Cerebellar nuclear complex (tissue), 1 donor: ENCODE measurements around the gene FHL3.

Experiments
- DNase-seq, 2 experiments: peaks; one replicate each; lab custom pipeline; 2025; lab: John Stamatoyannopoulos, UW

The FHL3 gene, protein sequence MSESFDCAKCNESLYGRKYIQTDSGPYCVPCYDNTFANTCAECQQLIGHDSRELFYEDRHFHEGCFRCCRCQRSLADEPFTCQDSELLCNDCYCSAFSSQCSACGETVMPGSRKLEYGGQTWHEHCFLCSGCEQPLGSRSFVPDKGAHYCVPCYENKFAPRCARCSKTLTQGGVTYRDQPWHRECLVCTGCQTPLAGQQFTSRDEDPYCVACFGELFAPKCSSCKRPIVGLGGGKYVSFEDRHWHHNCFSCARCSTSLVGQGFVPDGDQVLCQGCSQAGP

DNA sequence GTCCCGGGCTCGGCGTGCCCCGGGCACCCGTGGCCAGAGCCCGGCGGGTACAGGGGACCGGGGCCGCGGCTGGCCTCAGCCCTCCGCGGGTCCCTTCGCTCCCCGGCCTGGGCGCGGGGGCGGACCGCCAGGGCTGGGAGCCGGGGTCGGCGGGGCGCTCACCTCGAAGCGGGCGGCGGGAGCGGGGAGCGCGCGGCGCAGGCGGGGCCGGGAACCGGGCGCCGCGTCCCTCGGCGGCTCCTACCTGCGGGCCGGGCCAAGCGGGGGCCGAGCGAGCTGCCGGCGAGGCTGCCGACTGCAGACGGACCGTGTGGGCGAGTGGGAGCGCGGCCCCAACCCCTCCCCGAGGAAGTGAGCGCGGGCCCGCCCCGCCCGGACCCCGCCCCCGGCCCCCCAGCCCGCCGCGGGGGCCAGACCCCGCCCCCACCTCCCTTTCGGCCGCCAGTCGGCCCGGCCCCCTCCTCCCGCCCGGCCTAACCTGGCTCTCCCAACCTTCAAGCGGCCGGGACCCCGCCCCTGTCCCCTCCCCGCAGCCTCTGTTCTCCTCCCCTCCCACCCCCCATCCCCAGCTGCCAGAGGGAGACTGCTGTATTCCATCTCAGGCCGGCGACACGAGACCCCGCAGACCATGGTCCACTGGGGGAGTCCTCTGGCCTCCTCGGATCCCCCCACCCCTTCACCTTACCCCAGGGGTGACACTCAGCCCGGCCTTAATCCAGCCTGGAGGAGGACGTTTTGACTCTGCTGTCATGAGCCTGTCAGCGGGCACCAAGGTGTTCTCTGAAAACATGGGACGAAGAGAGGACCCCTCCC, at the start of gene FHL3:
Gene FHL3, minus strand, starts transcription at position 320 of the 813 bp plus-strand sequence. CDS start 6,102 bp downstream, outside the sequence.
- DNase-seq, result no peak

DNA sequence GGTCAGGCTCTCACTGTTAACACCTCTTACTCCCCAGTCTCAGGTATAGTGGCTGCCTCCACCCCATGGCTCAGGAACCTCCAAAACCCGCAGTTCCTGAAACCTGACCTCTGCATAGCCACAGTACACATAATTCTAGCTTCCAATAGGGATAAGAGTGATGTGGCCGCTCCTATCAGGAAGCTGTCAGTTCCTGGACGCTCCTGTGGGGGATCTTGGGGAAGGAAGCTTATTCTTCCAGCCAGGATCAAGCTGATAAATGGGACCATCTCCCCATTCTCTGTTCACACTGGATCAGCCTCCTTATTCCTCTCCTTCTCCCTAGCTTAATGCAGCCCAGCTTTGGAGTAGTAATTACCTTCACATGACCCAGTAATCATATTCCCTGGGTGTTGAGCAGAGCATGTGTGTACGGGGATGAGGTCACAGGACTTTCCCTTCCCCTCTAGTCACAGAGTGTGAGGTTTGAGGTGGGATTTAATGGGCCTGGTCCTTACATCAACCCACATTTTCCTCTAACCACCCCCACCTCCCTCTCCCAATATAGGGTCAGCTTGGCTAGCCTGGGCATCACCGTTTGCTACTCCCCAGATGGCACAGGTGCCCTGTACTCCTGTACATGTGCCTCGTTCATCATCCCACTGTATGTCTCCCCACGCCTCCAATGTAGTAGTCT, 48.2 kb upstream of the FHL3 start:
- DNase-seq, result no peak

DNA sequence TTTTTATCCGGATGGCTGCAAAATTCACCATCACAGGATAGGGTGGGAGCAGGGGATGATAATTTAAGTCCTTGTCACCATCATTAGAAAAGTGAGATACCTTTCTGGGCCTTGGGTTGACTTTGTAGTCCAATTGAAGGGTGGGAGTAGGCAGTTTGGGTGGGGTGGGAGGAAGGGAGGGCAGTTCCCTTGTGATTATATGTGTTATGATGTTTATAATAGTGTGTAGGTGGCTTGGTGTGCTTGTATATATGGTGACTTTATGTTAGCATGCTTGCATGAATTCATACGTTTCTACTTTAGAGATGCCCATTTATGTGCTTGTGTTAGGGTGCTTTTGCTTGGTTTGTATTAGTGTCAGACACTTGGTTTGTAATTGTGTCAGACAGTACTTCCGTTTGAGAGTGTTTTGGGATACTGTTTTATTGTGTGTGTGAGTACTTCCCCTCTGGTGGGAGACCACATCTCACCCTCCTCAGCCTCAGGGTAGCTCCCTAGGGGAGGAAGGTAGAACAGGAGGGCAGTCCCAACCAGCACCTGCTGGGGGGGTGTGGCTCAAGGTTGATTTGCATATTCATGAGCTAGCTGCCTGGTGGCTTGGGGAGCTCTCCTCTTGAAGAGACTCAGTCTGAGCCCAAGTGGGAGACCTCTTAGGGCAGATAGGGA, 47.6 kb upstream of the FHL3 start:
- no peak for DNase-seq

DNA sequence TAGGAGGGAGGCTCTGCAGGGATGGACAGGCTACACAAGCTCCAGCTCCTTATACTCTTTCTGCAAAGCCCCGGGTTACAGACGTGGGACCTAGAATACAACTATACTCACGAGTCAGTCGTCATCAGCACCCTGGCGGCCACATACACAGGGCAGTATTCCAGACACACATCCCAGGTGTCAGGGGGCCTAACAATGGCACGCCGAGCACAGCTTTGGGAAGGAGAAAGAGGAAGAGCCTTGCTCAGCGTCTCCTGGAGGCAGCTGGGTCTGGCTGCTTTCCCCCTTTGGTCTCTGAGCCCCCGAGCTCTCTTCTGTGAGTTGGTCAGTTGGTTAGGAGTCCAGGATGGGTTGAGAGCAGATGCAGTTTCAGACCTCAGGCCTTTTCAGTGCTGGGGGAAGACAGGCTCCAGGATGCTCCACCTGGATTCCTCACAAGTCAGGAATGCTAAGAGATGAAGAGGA, 45.8 kb upstream of the FHL3 start:
- no peak for DNase-seq

DNA sequence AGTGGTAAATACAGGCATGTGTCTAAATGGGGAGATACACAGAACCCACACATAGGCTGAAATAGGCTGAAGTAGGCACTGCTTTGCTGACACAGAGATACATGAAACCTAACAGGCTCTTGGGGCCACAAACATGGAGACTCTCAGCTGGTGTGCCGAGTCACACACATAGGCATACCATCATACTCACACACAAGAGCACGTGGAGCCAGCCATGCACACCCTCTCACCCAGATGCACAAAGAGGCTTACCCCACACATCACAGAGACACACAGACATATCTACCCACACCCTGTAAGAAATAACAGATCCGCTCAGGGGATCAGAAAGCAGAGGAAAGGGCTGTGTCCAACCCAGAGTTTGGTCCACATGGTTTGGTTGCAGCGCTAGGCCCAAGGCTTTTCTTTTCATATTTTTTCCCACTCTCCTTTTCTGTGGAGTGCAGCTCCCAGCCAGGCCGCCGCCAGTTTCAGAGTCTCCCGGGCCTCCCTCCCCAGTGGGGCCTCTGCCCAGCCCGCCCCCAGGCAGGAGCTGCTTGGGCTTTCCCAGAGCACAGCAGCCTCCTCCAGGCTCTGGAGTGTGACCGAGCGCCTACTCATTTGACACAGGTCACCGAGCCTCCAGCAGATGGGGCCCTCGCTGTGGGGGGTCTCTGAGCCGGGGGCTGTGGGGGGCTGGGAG, 45.2 kb upstream of the FHL3 start:
- DNase-seq, result no peak

DNA sequence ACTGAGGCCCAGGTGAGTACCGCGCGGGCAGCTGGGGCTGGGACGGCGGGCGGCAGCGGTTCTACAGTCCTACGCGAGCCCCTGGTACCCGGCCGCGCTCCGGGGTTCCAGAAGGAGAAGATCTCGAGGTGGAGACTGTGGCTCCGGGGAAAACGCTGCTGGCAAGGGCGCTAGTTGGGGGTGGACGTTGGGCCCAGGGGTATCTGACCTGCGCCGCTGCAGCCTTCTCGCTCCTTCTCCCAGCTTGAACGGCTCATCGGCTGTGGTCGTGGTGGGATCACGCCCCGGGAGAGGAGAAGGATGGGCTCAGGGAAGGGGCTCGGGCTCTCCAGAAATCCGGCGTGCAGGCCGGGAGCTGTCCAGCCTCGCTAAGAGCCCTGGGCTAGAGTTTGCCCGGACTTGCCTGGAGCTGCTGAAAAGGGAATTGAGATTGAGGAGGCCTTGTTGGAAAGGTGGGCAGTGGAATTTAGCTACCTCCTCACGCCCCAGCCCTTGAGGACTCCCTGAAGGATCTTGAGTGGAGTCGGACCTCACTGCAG, 42.4 kb upstream of the FHL3 start:
- no peak for DNase-seq

DNA sequence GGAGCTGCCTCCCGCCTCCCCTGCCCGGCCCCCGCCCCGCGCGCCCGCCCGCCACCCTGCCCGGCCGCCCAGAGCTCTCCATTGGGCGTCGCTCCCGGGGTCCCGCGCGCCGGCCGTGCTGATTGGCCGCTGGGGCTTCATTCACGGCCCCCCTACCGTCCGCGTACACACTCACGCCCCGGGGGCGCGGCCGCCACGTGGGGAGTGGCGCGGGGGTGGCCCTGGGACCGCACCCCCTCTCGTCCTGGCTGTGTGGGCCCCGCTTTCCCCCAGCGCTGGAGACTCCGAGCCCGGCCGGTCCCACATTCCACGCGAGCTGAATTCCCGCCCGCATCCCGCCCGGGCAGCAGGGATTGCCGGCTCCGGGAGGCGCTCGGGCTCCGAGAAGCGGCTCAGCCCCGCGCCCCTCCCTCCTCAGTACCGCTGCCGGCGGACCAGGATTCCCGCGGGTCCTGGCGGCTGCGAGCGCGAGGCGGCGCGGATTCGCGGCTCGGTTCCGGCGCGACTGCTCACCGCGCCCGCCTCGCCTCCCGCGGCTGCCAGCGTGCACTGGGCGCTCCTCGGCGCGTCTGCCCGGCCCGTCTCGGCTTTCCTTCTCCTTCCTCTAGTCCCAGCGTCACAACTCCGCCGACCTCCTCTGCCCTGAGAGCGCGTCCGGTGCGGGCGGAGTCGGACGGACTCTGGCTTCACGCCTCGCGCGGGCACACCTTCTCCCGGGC, 41.7 kb upstream of the FHL3 start:
- peak in 1 of 2 experiments; percentile 21 for DNase-seq

DNA sequence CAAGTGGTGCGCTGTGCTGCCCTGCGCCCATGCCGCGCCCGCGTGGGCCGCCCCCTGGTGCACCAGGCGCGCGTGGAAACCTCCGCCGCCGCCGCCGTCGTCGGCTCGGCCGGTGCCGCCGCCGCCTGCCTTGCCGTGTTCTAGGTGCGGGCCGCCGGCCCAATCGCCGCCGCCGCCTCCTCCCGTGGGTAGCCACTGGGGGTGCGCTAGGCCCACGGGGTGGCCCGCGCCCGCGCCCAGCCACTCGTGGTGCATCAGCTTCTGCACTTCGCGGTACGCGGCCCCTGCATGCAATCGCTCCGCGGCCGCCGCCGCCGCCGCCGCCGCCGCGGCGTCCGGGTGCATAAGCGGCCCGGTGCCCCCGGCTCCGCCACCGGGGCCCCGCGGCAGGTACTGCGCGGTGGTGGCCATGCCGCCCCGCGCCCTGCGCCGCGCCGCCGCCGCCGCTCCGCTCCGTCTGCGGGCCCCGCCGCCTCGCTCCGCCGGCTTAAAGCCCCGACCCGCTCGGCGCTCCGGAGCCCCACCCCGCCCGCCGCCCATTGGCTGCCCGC, 41.1 kb upstream of the FHL3 start, which contains the start of gene POU3F1:
Gene POU3F1, minus strand, starts transcription at position 461 of the 551 bp plus-strand sequence. Its CDS starts 50 bp downstream, at position 411.
- no peak for DNase-seq

DNA sequence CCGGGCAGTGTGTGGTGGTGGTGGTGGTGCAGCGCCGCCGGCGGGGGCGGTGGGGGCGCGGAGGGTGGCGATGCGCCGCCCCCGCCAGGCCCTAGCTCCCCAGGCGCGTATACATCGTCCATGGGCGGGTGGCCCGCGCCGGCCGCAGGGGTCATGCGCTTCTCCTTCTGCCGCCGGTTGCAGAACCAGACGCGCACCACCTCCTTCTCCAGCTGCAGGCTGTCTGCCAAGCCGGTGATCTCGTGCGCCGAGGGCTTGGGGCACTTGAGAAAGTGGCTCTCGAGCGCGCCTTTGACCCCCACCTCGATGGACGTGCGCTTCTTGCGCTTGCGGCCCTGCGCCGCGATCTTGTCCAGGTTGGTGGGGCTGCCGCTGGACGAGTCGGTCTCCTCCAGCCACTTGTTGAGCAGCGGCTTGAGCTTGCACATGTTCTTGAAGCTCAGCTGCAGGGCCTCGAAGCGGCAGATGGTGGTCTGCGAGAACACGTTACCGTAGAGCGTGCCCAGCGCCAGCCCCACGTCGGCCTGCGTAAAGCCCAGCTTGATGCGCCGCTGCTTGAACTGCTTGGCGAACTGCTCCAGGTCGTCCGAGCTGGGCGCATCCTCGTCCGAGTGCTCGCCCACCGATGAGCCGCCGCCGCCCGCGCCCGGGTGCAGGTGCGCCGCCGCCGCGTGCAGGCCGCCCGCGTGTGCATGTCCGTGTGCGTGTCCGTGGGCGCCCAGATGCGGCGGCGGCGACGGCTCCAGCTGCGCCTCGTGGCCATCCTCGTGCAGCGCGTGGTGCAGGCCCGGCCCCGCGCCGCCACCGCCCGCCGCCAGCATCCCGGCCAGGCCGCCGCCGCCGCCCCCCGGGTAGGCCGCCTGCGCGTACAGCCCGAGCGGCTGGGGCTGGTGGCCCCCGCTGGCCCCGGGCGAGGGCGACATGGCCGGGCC, 40.4 kb upstream of the FHL3 start:
- DNase-seq, result no peak

DNA sequence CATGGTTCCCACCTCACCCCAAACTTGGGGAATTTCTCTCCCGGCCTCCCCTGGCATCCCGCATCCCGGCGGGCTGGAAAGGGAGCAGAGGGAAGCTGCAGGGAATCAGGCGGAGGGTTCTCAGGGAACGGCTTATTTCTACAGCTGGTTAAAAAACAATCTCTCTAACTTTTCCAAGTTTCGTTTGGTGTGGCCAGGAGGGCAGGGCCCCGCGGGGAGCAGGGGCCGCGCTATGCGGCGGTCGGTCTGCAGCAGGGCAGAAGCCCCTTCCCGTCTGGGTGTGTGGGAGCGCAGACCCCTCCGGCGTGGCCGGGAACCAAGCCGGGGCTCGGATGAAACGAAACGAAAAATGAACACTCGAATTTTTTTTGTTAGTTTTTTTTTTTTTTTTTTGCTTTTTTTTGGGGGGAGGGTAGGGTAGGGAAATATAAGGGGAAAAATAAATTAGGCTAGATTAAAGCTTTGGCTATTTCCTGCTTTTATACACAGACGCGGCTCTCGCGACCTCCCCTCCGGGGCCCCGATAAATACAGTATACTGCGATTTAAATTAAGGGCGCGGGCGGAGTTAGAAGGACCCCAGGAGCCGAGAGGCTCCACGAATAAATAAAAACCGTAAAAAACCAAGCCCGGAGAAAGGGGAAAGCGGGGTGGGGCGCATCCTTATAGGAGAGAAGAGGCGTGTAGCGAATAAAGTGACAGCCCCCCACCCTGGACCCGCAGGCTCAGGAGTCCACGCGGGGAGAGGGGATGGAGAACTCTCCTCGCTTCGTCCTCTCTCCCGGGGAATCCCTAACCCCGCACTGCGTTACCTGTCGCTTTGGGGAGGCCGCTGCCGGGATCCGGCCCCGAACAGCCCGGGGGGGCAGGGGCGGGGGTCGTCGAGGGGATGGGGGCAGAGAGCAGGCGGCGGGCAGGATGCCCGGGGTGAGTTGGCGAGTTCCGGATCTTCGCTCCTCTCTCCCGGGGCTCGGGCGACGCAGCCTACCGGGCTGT, 39.2 kb upstream of the FHL3 start:
- no peak for DNase-seq

DNA sequence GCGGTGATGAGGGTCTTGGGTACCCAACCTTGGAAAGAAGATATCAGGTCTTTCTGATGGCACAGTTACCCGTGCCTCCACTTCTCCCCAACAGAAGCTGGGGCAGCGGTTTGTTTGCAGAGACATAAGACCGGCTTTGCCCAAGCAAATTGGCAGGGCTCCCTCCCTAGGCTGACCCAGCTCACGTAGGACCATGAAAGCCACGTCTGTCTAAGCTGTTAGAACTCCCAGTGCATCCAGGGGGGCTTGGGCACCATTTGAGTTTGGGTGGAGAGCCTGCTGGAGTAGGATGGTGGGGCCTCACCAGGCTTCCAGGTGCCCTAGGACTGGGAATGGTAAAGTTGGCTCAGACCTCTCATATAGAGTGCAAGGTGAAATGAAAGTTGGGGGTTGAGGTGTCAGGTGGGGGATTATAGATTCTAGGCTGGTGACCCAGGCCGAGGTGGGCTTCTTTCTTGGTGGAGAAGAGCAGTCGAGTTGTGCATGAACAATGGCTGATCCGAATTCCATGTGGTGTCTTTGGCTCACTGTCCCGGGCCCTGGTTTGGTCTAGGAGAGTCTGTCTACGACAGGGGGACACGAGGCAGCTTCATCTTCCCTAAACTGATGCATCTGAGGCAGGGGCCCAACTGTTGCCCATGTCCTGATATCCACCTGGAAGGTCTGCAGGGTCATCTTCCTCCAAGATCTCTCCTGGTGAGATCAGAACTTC, 37.9 kb upstream of the FHL3 start:
- DNase-seq, result no peak

DNA sequence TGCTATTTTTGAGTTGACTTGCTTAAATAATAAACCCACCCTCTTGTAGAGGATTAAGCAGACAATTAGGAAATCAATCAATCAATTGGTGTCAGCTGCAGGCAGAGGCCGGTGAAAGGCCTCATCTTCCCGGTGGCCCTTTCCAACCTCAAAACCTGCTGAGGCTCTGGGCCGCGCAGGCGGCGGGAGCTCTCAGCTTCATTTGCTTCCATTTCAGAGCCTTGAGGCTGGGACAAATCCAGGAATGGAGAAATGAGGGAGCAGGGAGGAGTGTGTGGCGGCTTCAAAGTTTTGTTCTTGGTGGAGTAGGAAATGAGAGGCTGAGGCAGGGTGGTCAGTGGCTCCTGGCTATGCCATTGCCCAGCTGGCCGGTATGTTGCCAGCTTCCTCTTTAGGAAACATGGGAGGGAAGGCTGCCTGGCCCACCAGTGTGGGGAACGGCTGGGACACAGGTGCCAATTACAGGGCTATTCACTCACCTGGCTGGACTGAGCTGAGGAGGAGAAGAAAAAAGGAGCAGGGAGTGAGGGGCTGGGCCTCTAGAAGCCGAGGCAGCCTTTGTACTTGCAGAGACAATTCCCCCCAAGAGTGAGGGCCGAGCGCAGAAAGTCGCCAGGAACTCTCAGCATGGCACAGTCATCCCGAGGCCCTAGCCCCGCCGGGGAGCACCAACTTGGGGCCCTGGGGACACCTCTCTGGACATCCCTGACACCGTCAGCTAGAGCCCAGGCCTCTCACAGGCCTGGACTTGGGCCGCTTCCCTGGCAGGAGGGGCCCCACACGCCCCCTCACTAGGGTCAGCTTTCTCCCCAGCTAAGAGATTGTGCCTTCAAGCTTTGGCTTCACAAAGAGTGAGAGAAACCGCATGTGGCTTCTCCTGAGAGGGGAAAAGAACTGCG, 36.9 kb upstream of the FHL3 start:
- DNase-seq, result no peak

DNA sequence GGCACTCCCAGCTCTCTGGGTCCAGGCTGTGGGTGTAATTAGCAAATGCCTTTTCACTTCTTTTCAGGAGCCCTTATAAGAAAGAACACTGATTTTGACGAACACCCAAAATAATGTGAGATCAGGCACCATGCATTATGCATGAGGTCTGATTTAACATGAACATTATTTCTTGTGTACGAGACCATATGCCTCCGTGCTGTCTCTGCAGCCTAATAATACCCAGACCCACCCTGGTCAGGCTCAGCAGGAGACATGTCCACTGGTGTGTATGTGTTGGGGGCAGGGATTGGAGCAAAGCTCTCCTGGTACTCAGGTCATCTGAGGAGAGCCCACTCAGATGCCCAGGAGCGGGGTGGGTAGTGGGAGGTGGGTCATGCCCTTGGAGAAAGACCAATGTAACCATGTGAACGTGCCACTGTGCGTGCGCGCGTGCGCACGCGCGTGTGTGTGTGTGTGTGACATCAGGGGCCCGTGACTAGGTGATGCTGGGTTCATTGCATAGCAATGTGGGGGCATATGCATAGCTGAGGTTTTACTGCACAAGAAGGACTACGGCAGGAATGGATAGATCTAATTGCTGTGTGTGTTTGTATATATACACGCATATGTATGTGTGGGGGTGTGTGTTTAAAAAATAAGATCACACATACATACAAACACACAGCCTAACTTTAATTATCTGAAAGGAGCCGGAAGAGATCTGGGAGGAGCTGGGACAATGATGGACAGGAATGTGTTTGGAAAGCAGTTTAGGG, 34.2 kb upstream of the FHL3 start:
- DNase-seq, result no peak

DNA sequence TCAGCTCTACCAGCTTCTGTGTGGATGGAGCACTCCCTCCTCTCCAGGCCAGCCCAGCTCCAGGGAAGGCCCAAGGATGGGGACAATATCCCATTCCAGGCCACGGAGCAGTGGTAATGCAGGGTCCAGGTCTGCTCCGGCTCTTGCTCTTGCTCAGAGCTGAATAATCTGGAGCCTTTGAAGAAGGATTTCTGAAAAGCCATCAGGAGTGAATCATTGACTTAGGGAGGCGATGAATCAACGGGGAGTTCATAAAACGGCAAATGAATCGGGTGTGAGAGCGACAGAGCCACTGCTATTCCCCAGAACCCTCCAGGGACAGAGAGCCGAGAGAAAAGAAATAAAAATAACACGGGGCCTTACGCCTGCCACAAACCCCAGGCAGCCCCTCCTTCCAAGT, 33.5 kb upstream of the FHL3 start:
- no peak for DNase-seq

DNA sequence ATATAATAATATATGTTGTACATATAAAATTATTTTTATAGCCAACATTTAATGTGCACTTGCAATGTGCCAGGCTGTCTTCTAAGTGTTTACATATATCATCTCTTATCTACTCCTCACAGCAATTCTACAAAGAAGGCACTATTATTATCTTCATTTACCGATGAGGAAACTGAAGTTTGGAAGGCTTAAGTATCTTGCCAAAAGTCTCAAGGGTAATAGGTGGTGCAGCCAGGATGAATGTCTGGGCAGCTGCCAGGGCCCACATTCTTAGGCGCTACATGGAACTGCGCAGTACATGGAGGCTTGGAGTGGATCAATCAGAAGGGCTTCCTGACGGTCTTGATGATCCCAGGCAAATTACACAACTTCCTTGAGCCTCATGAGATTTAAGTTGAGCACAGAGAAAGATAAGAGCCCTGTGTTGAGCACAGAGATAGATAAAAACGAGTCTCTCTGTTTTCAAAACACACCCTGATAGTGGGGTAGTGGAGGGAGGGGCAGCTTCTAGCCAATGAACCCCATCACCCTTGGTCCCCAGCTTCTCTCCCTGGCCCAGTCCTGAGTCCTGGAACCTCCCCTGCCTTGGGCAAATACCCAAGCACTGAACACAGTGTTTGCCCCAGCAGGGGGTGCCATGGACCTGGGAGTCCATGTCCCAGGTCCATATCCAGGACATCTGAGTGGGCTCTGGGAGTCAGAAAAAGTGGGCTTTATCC, 32.1 kb upstream of the FHL3 start:
- DNase-seq, result no peak
